Muscle of leg (tissue), 11 donors: ENCODE measurements around the gene ORM1. TPM values are rescaled to one million over a fixed set of nuclear protein-coding genes. Genes with fewer than 3 reads are reported as not detected.

Experiments used
- DNase-seq: peaks from one replicate; pipeline ENCODE4 v3.0.0; 2013
- H3K27ac ChIP-seq: one replicate; pipeline ENCODE4 v1.5.1; 2013; ENCODE audit warnings: mild to moderate bottlenecking, low read length, control low read depth
- H3K27me3 ChIP-seq: one replicate; pipeline ENCODE4 v1.6.1; 2013; ENCODE audit warnings: low read length; ENCODE audit not compliant: control insufficient read depth, insufficient read depth
- H3K36me3 ChIP-seq: one replicate; pipeline ENCODE4 v1.6.1; 2013; ENCODE audit warnings: low read length; ENCODE audit not compliant: control insufficient read depth, insufficient read depth
- H3K4me1 ChIP-seq: one replicate; pipeline ENCODE4 v1.6.1; 2013; ENCODE audit warnings: low read length; ENCODE audit not compliant: control insufficient read depth, insufficient read depth
- H3K4me3 ChIP-seq: one replicate; pipeline ENCODE4 v1.5.1; 2013; ENCODE audit warnings: low read length, control low read depth
- H3K9me3 ChIP-seq: replicated peaks from 2 replicates; pipeline ENCODE4 v1.6.1; 2013; ENCODE audit warnings: low read depth, low read length; ENCODE audit not compliant: control insufficient read depth
- WGBS: methylation state at CpG from one replicate; pipeline ENCODE4 v1.1.5; 2013; ENCODE audit warnings: missing lambda C conversion rate; ENCODE audit not compliant: insufficient coverage; 5-methylcytosine and 5-hydroxymethylcytosine counted together
- polyA plus RNA-seq, 8 donors: library from polyadenylated mRNA; unstranded; fragments of 120-200 nt; gene quantifications; one replicate each; pipeline versions ENCODE4 v1.2.1 to v1.2.3, GENCODE V29; 2013; ENCODE audit warnings: inconsistent platforms in 1 of 8, low replicate concordance in 1 of 8; ENCODE audit not compliant: insufficient read length in 8 of 8, insufficient read depth in 1 of 8
- total RNA-seq: library from RNA; stranded (reverse); fragments of 120-200 nt; gene quantifications from one replicate; pipeline ENCODE4 v1.2.4, GENCODE V29; 2013

ORM1 gene
- total and polyA plus RNA-seq, 9 donors: 0.25 to 2.6 (median 0.62) TPM

DNA sequence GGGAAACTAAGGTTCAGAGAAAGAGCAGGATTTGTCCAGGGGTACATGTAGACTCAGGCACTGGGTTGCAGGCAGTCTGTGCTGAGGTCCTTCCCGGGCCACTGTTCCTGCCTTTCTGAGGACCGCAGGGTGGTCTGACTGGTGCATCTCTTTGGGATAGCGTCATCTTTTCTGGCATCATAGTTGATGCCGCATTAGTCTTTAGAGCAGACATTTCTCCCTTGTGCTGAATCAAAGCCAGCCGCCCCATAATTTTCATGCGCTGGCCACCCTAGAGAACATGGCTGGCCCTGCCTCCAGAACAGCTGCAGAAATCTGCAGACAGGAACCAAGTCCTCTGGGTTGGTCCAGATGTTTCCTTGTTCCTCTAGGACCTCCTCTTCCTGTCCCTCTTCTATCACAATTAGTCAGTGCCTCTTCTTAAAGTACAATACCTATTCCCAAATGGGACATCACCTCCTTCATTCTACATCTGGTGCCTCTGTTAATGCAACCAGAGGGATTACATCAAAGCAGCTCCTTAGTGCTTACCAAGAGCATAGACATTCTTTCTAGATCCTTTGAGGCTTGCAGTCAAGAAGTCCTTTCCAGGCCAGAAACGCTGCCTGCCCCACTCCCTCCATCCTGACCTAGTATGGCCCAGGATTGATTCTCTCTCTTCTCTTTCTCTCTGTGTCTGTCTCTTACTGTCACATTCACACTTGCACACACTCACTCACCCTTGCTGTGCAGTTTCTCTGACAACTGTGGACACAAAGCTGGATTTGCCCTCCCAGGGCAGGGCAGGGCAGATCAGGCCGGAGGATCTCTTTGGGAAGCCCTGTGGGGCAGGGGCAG lies 42.0 kb upstream of the ORM1 start:
- Histone ChIP-seq H3K9me3 (no peaks in the 10 kb centered on the region), H3K27ac (peak overlapping the region; percentile 90), H3K27me3 (no peaks in the 10 kb centered on the region), H3K4me3 (no peak overlapping the region), H3K4me1 (peaks cover 76% of the 10 kb centered on the region), H3K36me3 (peaks cover 27% of the 10 kb centered on the region)
- DNase-seq: peak; percentile 93
- 34% methylated on average over 7 of the region's 8 CpGs for WGBS

DNA sequence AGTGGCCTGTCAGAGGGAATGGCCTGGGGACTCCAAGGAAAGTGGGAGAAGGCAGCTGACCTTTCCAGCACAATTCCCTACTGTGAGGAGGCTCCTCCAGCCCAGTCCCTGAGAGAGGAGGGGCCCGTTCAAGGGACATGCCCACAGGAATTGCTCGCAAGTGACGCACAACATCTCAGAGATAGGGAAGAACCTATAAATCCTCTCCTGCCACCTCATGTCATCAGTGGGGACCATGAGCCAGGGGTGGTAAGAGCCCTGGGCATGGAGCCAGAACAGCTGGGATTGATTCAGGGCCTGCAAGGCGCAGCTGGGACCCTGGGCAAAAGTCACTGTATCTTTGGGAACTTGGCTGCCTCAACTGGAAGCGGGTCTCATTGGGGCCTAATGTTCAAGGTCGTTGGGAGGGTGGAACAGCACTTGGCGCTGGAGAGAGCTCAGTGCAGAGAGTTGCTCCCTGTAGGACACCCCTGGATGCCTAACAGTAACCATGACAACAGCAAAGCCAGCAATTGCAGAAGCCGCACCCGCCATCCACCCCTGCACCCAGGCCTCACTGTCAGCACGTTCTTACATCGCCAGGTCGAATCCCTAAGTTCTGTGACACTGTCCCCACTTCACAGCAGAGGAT lies 41.3 kb upstream of the ORM1 start:
- DNase-seq: peak; percentile 95
- no peaks in the 10 kb centered on the region for H3K27me3 ChIP-seq
- H3K4me1 ChIP-seq: peaks cover 71% of the 10 kb centered on the region
- no peak overlapping the region for H3K4me3 ChIP-seq
- H3K27ac ChIP-seq: peak overlapping the region; percentile 90
- H3K36me3 ChIP-seq: peaks cover 24% of the 10 kb centered on the region
- 29% methylated on average over 10 of the region's 12 CpGs for WGBS
- no peaks in the 10 kb centered on the region for H3K9me3 ChIP-seq

DNA sequence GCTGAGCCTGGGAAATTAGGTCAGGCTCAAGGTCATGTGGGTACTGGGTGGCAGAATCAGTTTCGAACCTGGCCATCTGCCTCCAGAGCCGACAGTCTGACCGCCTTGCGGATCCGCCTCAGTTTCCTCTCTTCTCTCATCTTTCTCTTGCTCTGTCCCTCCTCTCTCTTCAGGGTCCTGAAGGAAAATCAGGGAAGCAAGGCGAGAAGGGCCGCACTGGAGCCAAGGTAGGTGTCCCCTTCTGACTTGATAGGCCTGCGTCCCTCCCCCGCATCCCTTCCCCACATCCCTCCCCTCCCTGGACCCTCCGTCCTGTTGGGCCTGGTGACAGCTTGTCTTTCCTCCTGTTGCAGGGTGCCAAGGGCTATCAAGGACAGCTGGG lies 40.8 kb upstream of the ORM1 start:
- no peak for DNase-seq
- H3K4me1 ChIP-seq: peaks cover 69% of the 10 kb centered on the region
- H3K4me3 ChIP-seq: no peak overlapping the region
- H3K27ac ChIP-seq: peak overlapping the region; percentile 90
- whole genome bisulfite sequencing: 58% methylated on average over 2 of the region's 10 CpGs
- H3K9me3 ChIP-seq: no peaks in the 10 kb centered on the region
- H3K36me3 ChIP-seq: peaks cover 24% of the 10 kb centered on the region
- H3K27me3 ChIP-seq: no peaks in the 10 kb centered on the region

DNA sequence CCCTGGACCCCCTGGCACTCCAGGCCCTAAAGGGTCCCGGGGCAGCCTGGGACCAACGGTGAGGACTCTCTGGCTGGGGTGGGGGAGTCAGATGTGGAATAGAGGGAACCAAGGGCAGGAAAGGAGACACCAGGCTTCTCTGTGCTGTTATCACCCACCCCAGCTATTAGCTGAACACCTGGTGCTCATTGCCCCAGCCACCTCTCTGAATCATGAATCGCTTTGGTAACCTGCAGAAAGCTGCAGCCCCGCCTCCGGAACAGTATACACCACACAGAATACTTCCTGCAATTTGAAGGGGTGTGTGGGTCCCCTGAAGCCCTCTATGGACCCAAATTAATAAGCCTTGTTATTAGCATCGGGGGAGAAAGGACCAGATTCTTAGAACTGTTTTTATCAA lies 40.4 kb upstream of the ORM1 start:
- Histone ChIP-seq H3K9me3 (no peaks in the 10 kb centered on the region), H3K27ac (peak overlapping the region; percentile 15), H3K4me1 (peaks cover 69% of the 10 kb centered on the region), H3K27me3 (no peaks in the 10 kb centered on the region), H3K36me3 (peaks cover 25% of the 10 kb centered on the region), H3K4me3 (no peak overlapping the region)
- no peak for DNase-seq
- no CpG with 5 or more reads among the region's 6 CpGs for WGBS

DNA sequence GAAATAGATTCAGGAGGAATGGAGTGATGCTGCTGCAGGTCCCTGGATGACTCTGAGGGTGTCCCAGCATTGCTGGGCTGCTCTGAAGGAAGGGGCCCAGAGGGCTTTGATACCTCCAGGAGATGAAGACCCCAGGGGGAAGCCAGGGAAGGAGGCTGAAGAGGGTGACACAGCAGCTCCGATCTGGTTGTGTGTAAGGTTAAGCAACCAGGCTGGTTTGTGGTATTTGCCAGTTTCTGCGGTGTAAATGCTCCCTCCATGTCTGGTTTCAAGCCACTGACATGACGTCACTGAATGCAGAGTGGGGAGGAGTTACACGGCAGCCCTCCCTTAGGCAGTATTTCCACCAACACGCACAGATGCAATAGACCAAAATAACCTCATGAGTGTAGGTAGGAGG lies 40.0 kb upstream of the ORM1 start:
- 73% methylated on average over 1 of the region's 5 CpGs for WGBS
- peak overlapping the region; percentile 15 for H3K27ac ChIP-seq
- no peaks in the 10 kb centered on the region for H3K27me3 ChIP-seq
- peaks cover 69% of the 10 kb centered on the region for H3K4me1 ChIP-seq
- DNase-seq: peak; percentile 77
- no peak overlapping the region for H3K4me3 ChIP-seq
- H3K36me3 ChIP-seq: peaks cover 28% of the 10 kb centered on the region
- no peaks in the 10 kb centered on the region for H3K9me3 ChIP-seq

DNA sequence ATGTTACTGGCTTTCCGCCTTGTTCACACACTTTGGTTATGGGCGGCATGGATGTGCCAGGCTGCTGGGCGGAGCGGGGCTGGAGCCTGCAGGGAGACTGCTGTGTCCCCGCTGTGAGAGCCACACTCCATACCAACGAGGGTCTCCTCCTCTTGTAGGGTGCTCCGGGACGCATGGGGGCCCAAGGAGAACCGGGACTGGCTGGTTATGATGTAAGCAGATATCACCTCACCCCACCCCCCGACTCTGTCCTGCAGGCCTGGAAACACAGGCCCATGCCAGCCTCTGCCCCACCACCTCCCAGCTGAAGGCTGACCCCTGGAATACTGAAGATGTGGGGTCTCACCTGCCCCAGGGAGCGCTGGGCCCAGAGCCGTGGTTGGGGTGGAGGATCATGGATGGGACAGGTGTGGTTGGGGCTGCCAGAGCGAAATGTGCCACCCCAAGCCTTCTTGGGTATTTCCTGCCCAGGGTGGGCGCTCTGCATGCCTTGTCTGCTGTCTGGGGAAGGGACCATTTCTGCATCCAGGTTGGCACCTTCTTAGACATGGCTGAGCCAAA lies 39.3 kb upstream of the ORM1 start:
- Histone ChIP-seq H3K9me3 (no peaks in the 10 kb centered on the region), H3K27ac (no peak overlapping the region), H3K4me1 (peaks cover 71% of the 10 kb centered on the region), H3K4me3 (no peak overlapping the region), H3K27me3 (no peaks in the 10 kb centered on the region), H3K36me3 (peaks cover 34% of the 10 kb centered on the region)
- peak; percentile 23 for DNase-seq
- 85% methylated on average over 6 of the region's 14 CpGs for WGBS

DNA sequence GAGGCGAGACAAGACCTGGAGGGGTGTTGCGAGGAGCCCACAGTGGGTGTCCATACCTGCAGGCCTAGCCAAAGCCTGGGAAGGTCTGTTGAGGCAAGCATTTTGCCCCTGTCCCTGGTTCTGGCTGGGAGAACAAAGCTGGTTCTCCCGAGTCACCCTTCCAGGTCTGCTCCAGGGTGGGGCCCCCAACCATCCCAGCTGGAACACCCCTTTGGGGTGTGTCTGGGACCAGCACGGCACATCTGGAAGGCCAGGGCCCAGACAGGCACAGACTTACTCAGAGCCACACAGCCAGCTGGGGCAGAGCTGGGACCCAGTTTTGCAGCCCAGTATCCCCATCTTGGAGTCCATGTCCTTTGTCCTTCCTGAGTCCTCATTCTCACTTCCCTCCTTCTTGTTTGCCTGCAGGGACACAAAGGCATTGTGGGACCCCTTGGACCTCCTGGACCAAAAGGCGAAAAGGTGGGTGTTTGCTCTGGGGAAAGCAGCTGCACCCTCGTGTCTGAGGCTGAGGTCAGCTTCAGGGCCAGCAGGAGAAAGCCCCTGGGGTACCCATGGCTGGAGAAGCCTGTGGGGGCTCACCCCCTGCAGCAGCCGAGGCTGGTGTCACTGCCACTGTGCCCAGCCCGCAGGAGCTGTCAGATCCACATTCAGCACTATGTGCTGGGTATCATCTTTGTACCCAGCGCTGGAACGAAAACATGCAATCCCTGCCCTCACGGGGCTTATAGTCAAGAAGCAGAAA lies 38.4 kb upstream of the ORM1 start:
- Histone ChIP-seq H3K27me3 (no peaks in the 10 kb centered on the region), H3K36me3 (peaks cover 33% of the 10 kb centered on the region), H3K4me1 (peaks cover 65% of the 10 kb centered on the region), H3K4me3 (no peak overlapping the region), H3K9me3 (no peaks in the 10 kb centered on the region), H3K27ac (no peak overlapping the region)
- 84% methylated on average over 11 of the region's 11 CpGs for WGBS
- DNase-seq: peak; percentile 13

DNA sequence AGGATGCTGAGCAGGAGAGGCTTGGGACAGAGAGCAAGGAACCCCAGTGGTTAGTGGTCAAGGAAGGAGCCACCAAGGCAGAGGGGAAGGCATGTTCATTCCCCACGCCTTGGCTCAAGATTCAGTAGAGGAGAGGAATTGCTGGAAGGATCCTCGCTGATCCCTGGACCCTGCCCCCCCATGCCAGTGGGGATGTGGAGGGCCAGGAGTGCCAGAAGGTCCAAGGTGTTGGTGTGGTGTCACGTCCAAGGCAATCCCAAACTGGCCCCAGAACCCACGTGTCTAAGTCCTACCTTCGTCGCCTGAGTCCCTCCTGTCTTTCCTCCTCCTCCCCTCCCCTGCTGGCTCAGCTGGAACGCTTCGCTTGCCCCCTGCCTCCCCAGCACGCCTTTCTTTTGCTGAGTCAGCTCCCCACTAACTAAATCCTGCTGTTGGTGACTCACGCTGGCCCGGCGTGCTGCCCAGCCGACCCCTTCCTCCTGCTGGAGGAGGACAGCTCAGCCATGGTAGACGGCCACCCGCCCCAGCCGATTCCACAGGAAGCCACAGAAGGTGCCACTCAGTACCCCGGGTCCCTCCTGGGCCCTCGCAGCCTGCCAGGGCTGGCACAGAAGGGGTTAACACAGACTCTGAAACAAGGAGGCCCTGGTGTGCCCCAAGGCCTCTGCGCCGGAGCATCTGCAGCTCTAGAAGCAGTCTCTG lies 37.6 kb upstream of the ORM1 start:
- H3K4me1 ChIP-seq: peaks cover 62% of the 10 kb centered on the region
- no peak overlapping the region for H3K27ac ChIP-seq
- DNase-seq: peak; percentile 91
- H3K36me3 ChIP-seq: peaks cover 38% of the 10 kb centered on the region
- WGBS: 25% methylated on average over 18 of the region's 20 CpGs
- H3K4me3 ChIP-seq: no peak overlapping the region
- H3K9me3 ChIP-seq: no peaks in the 10 kb centered on the region
- no peaks in the 10 kb centered on the region for H3K27me3 ChIP-seq

DNA sequence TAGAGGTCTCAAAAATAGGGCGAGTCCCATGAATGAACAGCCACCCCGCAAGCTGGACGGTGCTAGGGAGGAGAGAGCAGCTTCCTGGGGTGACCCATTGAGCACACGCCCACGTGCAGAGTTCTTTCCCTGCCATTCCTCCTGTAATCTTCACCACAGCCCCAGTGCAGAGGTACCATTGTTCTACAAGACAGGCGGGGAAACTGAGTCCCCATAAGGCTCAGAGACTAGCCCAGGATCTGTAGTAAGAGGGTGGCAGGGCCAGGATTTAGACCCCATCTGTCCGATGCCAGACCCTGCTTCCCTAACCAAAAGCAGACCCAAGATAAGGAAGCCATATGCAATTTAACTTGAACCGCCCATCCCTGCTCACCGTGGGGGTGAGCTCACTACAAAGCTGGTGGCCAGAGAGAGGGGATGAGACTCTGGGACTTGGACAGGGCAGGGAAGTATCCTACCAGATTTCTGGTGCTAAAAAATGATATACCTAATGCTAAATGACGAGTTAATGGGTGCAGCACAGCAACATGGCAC lies 36.7 kb upstream of the ORM1 start:
- Histone ChIP-seq H3K36me3 (peaks cover 40% of the 10 kb centered on the region), H3K4me3 (no peak overlapping the region), H3K4me1 (peaks cover 59% of the 10 kb centered on the region), H3K27me3 (peaks cover 3% of the 10 kb centered on the region), H3K9me3 (no peaks in the 10 kb centered on the region), H3K27ac (no peak overlapping the region)
- DNase-seq: peak; percentile 7
- WGBS: 60% methylated on average over 1 of the region's 10 CpGs
